Type B pancreatic cell (in vitro differentiated cells): ENCODE results near the gene FALEC. TPM values are rescaled to one million over a fixed set of nuclear protein-coding genes. Genes with fewer than 3 reads are reported as not detected.

Source experiments
- DNase-seq: peaks from one replicate; pipeline ENCODE4 v3.0.0; 2021; ENCODE audit warnings: mixed read lengths; ENCODE audit not compliant: unreplicated experiment; ENCODE audit errors: extremely low spot score
- H3K27ac Mint-ChIP-seq: 2 replicates; pipeline ENCODE4 v1.8.0; 2021; ENCODE audit warnings: mild to moderate bottlenecking, mixed read lengths
- H3K27me3 Mint-ChIP-seq: 2 replicates; pipeline ENCODE4 v1.8.0; 2021; ENCODE audit warnings: mixed read lengths
- H3K36me3 Mint-ChIP-seq: 2 replicates; pipeline ENCODE4 v1.8.0; 2021; ENCODE audit warnings: mixed read lengths
- H3K4me1 Mint-ChIP-seq: one replicate; pipeline ENCODE4 v1.8.0; 2021; ENCODE audit warnings: mixed read lengths; ENCODE audit not compliant: unreplicated experiment
- H3K4me3 Mint-ChIP-seq: 2 replicates; pipeline ENCODE4 v1.8.0; 2021; ENCODE audit warnings: mild to moderate bottlenecking, mixed read lengths
- H3K9me3 Mint-ChIP-seq: 2 replicates; pipeline ENCODE4 v1.8.0; 2021; ENCODE audit warnings: mixed read lengths
- CTCF ChIP-seq: fragments of 200-600 bp; sonication (generic); conservative IDR thresholded peaks from 2 replicates; pipeline ENCODE4 v1.5.0; 2021; ENCODE audit warnings: antibody characterized with exemption, mild to moderate bottlenecking
- total RNA-seq: library from RNA; stranded (reverse); gene quantifications from 2 replicates; pipeline ENCODE4 v1.2.1, GENCODE V29; 2021; ENCODE audit warnings: low replicate concordance

Gene FALEC
- total RNA-seq, 1 donor from 2014 or later: 0.80 TPM

GRCh38 chr1:150511985-150512660 is 3.4 kb upstream of the FALEC start:
- H3K9me3 Mint-ChIP-seq: no peaks in the 10 kb centered on the region
- H3K4me1 Mint-ChIP-seq: peaks cover 26% of the 10 kb centered on the region
- no peak overlapping the region for H3K27ac Mint-ChIP-seq
- TF ChIP-seq CTCF: no peak
- H3K4me3 Mint-ChIP-seq: peak overlapping the region; percentile 40
- DNase-seq: no peak
- no peaks in the 10 kb centered on the region for H3K27me3 Mint-ChIP-seq
- peaks cover 23% of the 10 kb centered on the region for H3K36me3 Mint-ChIP-seq

- Mint-ChIP-seq H3K4me3 (no peak overlapping the region), H3K36me3 (peaks cover 19% of the 10 kb centered on the region), H3K9me3 (no peaks in the 10 kb centered on the region), H3K4me1 (peaks cover 22% of the 10 kb centered on the region), H3K27ac (no peak overlapping the region), H3K27me3 (no peaks in the 10 kb centered on the region)
- TF ChIP-seq CTCF: no peak
- no peak for DNase-seq
Measured at GRCh38 chr1:150512846-150513245, 2.7 kb upstream of the FALEC start.

- no peak for TF ChIP-seq CTCF
- peak overlapping the region; percentile 77 for H3K4me3 Mint-ChIP-seq
- no peak overlapping the region for H3K27ac Mint-ChIP-seq
Measured at GRCh38 chr1:150513351-150513791, 2.2 kb upstream of the FALEC start.

GRCh38 chr1:150514260-150514659 is 1.3 kb upstream of the FALEC start:
- peak overlapping the region; percentile 93 for H3K4me3 Mint-ChIP-seq
- no peaks in the 10 kb centered on the region for H3K27me3 Mint-ChIP-seq
- peaks cover 18% of the 10 kb centered on the region for H3K4me1 Mint-ChIP-seq
- H3K9me3 Mint-ChIP-seq: no peaks in the 10 kb centered on the region
- H3K27ac Mint-ChIP-seq: no peak overlapping the region
- H3K36me3 Mint-ChIP-seq: peaks cover 18% of the 10 kb centered on the region
- TF ChIP-seq CTCF: no peak
- no peak for DNase-seq

More at GRCh38 chr1:150513351-150513791, 2.2 kb upstream of the FALEC start:
- H3K27me3 Mint-ChIP-seq: no peaks in the 10 kb centered on the region
- no peak for DNase-seq
- peaks cover 18% of the 10 kb centered on the region for H3K4me1 Mint-ChIP-seq
- H3K36me3 Mint-ChIP-seq: peaks cover 18% of the 10 kb centered on the region
- no peaks in the 10 kb centered on the region for H3K9me3 Mint-ChIP-seq

- peaks cover 18% of the 10 kb centered on the region for H3K4me1 Mint-ChIP-seq
- H3K9me3 Mint-ChIP-seq: no peaks in the 10 kb centered on the region
- peak overlapping the region; percentile 93 for H3K4me3 Mint-ChIP-seq
- no peak for TF ChIP-seq CTCF
- DNase-seq: no peak
- peaks cover 18% of the 10 kb centered on the region for H3K36me3 Mint-ChIP-seq
- no peaks in the 10 kb centered on the region for H3K27me3 Mint-ChIP-seq
- H3K27ac Mint-ChIP-seq: peak overlapping the region; percentile 77
Measured at GRCh38 chr1:150514913-150515327, 632 bp upstream of the FALEC start.
